ENCODE measurements around the gene GAB1. TPM values are rescaled to one million over a fixed set of nuclear protein-coding genes. Genes with fewer than 3 reads are reported as not detected.

Gene GAB1
- total RNA-seq (10.8 and 15.5 TPM in 2 replicates), polyA plus RNA-seq (4.7 and 6.2 TPM in 2 replicates), polyA minus RNA-seq (8.8 and 35.2 TPM in 2 replicates)
- 20.4 TPM for total RNA-seq (2013)

GRCh38 chr4:143336781-143337599, at the start of gene GAB1:
Gene GAB1 (plus strand): TSS chr4:143336876. CDS start chr4:143337189, 313 bp downstream.
- CTCF ChIA-PET, result interaction anchor here (0.9 to 1.7 kb wide), 4 partner anchors 17 to 147 kb away, joined by 3 to 7 read pairs (median 6); no protein-coding TSS in a partner anchor
- Mint-ChIP-seq H3K27me3 (peaks cover 23% of the 10 kb centered on the region), H3K9me3 (ENCODE audit: insufficient read depth) (no peaks in the 10 kb centered on the region), H3K27ac (peak within 1 kb of the TSS; percentile 87), H3K4me3 (peak within 1 kb of the TSS; percentile 96), H3K4me1 (peaks cover 24% of the 10 kb centered on the region)
- POLR2A ChIA-PET, result interaction anchor here (0.6 to 1.1 kb wide), 6 partner anchors 9 to 55 kb away, joined by 3 to 6 read pairs (median 3); no protein-coding TSS in a partner anchor
- peak within 1 kb of the TSS; percentile 83 for H2AFZ ChIP-seq (ENCODE audit: insufficient read depth, low read depth, low read length, poor library complexity, severe bottlenecking)
- H3K27ac ChIP-seq (ENCODE audit: low read length in 2 of 2), result peak within 1 kb of the TSS; percentile 46 to 76
- WGBS (ENCODE audit: insufficient coverage), result under 1% methylated on average over 74 of the region's 81 CpGs
- peaks cover 0 to 17% (median 0%) of the 10 kb centered on the region in 3 donors for H3K9me3 ChIP-seq (ENCODE audit: control extremely low read depth in 1 of 3, control insufficient read depth in 2 of 3, insufficient read depth in 1 of 3, low read length in 2 of 3)
- peaks cover 21% of the 10 kb centered on the region for H3K79me2 ChIP-seq (ENCODE audit: control insufficient read depth, insufficient read depth, low read length)
- no peaks in the 10 kb centered on the region for H4K20me1 ChIP-seq (ENCODE audit: control insufficient read depth, insufficient read depth, low read length, poor library complexity, severe bottlenecking)
- peak within 1 kb of the TSS; percentile 97 for H3K4me2 ChIP-seq (replicated peaks; ENCODE audit: low read depth, low read length, poor library complexity, severe bottlenecking)
- H3K9ac ChIP-seq (ENCODE audit: low read length), result peak within 1 kb of the TSS; percentile 82
- ATAC-seq (ENCODE audit: low read depth) (peak; percentile 78), DNase-seq (peak; percentile 83)
- no peaks in the 10 kb centered on the region for H3K36me3 ChIP-seq (replicated peaks in 1 of 2; ENCODE audit: control extremely low read depth in 1 of 2, control insufficient read depth in 1 of 2, extremely low read depth in 1 of 2, insufficient read depth in 2 of 2, low read length in 1 of 2)
- TF ChIP-seq CTCF (IDR thresholded peaks at IDR 0.05) (no peak), EZH2 (IDR thresholded peaks at IDR 0.05; ENCODE audit: borderline replicate concordance, insufficient read depth, low read depth, low read length, poor library complexity, severe bottlenecking) (no peak)
- peaks cover 12 to 17% of the 10 kb centered on the region in 2 donors for H3K4me1 ChIP-seq (ENCODE audit: control insufficient read depth in 2 of 2, insufficient read depth in 2 of 2, low read length in 2 of 2)
- intact Hi-C loops (cut with micrococcal nuclease), result loop anchor here (1.0 to 5.0 kb wide), 5 partner anchors 22 to 176 kb away; partner anchors contain the start of genes SMARCA5 and USP38
- H3K4me3 ChIP-seq (ENCODE audit: control extremely low read depth in 1 of 5, extremely low read depth in 1 of 5, insufficient read depth in 1 of 5, low read depth in 2 of 5, low read length in 4 of 5), result peak within 1 kb of the TSS; percentile 62 to 91 (median 78)
- H3K27me3 ChIP-seq (replicated peaks in 1 of 4; ENCODE audit: control extremely low read depth in 1 of 4, control insufficient read depth in 3 of 4, insufficient read depth in 4 of 4, low read length in 3 of 4), result peaks cover 0 to 9% (median 0%) of the 10 kb centered on the region in 4 experiments

- TF ChIP-seq CTCF (IDR thresholded peaks at IDR 0.05) (no peak), EZH2 (IDR thresholded peaks at IDR 0.05; ENCODE audit: borderline replicate concordance, insufficient read depth, low read depth, low read length, poor library complexity, severe bottlenecking) (no peak)
- ChIA-PET POLR2A (no interaction called here), CTCF (no interaction called here)
- H3K27ac ChIP-seq (ENCODE audit: low read length in 2 of 2), result no peak overlapping the region
- H3K36me3 ChIP-seq (replicated peaks in 1 of 2; ENCODE audit: control extremely low read depth in 1 of 2, control insufficient read depth in 1 of 2, extremely low read depth in 1 of 2, insufficient read depth in 2 of 2, low read length in 1 of 2), result no peaks in the 10 kb centered on the region
- DNase-seq (no peak), ATAC-seq (ENCODE audit: low read depth) (no peak)
- intact Hi-C loops (cut with micrococcal nuclease), result no loop called here
- H3K27me3 ChIP-seq (replicated peaks in 1 of 4; ENCODE audit: control extremely low read depth in 1 of 4, control insufficient read depth in 3 of 4, insufficient read depth in 4 of 4, low read length in 3 of 4), result no peaks in the 10 kb centered on the region
- H4K20me1 ChIP-seq (ENCODE audit: control insufficient read depth, insufficient read depth, low read length, poor library complexity, severe bottlenecking), result no peaks in the 10 kb centered on the region
- no peak overlapping the region for H3K9ac ChIP-seq (ENCODE audit: low read length)
- Mint-ChIP-seq H3K4me1 (no peaks in the 10 kb centered on the region), H3K27ac (no peak overlapping the region), H3K9me3 (ENCODE audit: insufficient read depth) (no peaks in the 10 kb centered on the region), H3K27me3 (peaks cover 4% of the 10 kb centered on the region), H3K4me3 (no peak overlapping the region)
- no CpG with 5 or more reads among the region's 3 CpGs for WGBS (ENCODE audit: insufficient coverage)
- H3K79me2 ChIP-seq (ENCODE audit: control insufficient read depth, insufficient read depth, low read length), result no peaks in the 10 kb centered on the region
- H2AFZ ChIP-seq (ENCODE audit: insufficient read depth, low read depth, low read length, poor library complexity, severe bottlenecking), result no peak overlapping the region
- no peak overlapping the region for H3K4me3 ChIP-seq (ENCODE audit: control extremely low read depth in 1 of 5, extremely low read depth in 1 of 5, insufficient read depth in 1 of 5, low read depth in 2 of 5, low read length in 4 of 5)
- no peak overlapping the region for H3K4me2 ChIP-seq (replicated peaks; ENCODE audit: low read depth, low read length, poor library complexity, severe bottlenecking)
- H3K4me1 ChIP-seq (ENCODE audit: control insufficient read depth in 2 of 2, insufficient read depth in 2 of 2, low read length in 2 of 2), result no peaks in the 10 kb centered on the region
- no peaks in the 10 kb centered on the region for H3K9me3 ChIP-seq (ENCODE audit: control extremely low read depth in 1 of 3, control insufficient read depth in 2 of 3, insufficient read depth in 1 of 3, low read length in 2 of 3)
These were observed 49.1 kb upstream of the GAB1 start for GRCh38 chr4:143287572-143287923.
